Upper lobe of left lung (tissue), 4 donors: ENCODE measurements around the gene SLC9A9.
A peak's percentile ranks its signal among the peaks of the same experiment; 100 is the strongest.

Source experiments
- CTCF ChIP-seq, 6 experiments: fragments of 450-650 bp in 4 of 6; fragments of 200-600 bp in 2 of 6; sonication (generic) in 2 of 6; IDR thresholded peaks; one replicate each; pipeline ENCODE4 v1.5.1; 2016 to 2019; ENCODE audit warnings: antibody characterized with exemption in 6 of 6
- EP300 ChIP-seq, 4 donors: sonication (generic); formaldehyde crosslinking; IDR thresholded peaks; one replicate each; pipeline ENCODE4 v1.5.1; 2017; ENCODE audit warnings: antibody characterized with exemption in 4 of 4, control low read depth in 2 of 4
- POLR2A ChIP-seq, 4 donors: fragments of 450-650 bp; IDR thresholded peaks; one replicate each; pipeline ENCODE4 v1.5.1; 2016 to 2017; ENCODE audit warnings: antibody characterized with exemption in 4 of 4, mild to moderate bottlenecking in 2 of 4
- POLR2AphosphoS5 ChIP-seq, 2 donors: sonication (generic); formaldehyde crosslinking; IDR thresholded peaks; one replicate each; pipeline ENCODE4 v1.5.1; 2017; ENCODE audit warnings: antibody characterized with exemption in 2 of 2

- TF ChIP-seq CTCF (IDR thresholded peaks at IDR 0.05) (no peak), POLR2A (IDR thresholded peaks at IDR 0.05) (no peak), EP300 (IDR thresholded peaks at IDR 0.05) (no peak), POLR2AphosphoS5 (IDR thresholded peaks at IDR 0.05) (peak in 1 of 2 donors; percentile 47)
Observed at GRCh38 chr3:143822374-143822773, 25.9 kb downstream of the SLC9A9 start.
